IMR-90 (cell line): ENCODE data around the gene NUP107. TPM values are rescaled to one million over a fixed set of nuclear protein-coding genes. Genes with fewer than 3 reads are reported as not detected.

Experiments
- ATAC-seq: fragments of 200-7000 bp; cut with Tn5 transposase; 2 replicates; pipeline ENCODE4 v1.9.1; 2020; ENCODE audit warnings: low read depth, mild to moderate bottlenecking, moderate library complexity
- BruUV-seq: library from RNA; stranded (reverse); fragments of 400-500 nt; replicated peaks from 2 replicates; lab custom pipeline; 2021; lab: Mats Ljungman, UMichigan
- CTCF ChIA-PET: fragments of 300-600 bp; formaldehyde crosslinking; extraction: SDS; loops from one replicate; lab custom pipeline; 2021; ENCODE audit warnings: antibody characterized with exemption; lab: Yijun Ruan, JAX
- POLR2A ChIA-PET: fragments of 300-600 bp; sonication (Branson Sonifier 250); formaldehyde crosslinking; loops from one replicate; lab custom pipeline; 2022; ENCODE audit warnings: antibody characterized with exemption; ENCODE audit not compliant: unreplicated experiment; lab: Charles Lee
- DNase-seq: peaks from one replicate; pipeline ENCODE4 v3.0.0; 2013
- H2AFZ ChIP-seq: replicated peaks from 2 replicates; pipeline ENCODE3; 2013; ENCODE audit warnings: low read length, mild to moderate bottlenecking; ENCODE audit not compliant: poor library complexity
- H2AK5ac ChIP-seq: 2 replicates; pipeline ENCODE4 v1.6.1; 2013; ENCODE audit warnings: low read depth, low read length, inconsistent platforms
- H2AK9ac ChIP-seq: replicated peaks from 2 replicates; pipeline ENCODE3; 2013; ENCODE audit warnings: mild to moderate bottlenecking, low read depth, low read length, moderate library complexity; ENCODE audit not compliant: poor library complexity
- H2BK120ac ChIP-seq: 2 replicates; pipeline ENCODE4 v1.6.1; 2013; ENCODE audit warnings: low read depth, low read length, inconsistent platforms
- H2BK15ac ChIP-seq: 3 replicates; pipeline ENCODE4 v1.6.1; 2013; ENCODE audit warnings: low read depth, low read length, inconsistent platforms
- H2BK20ac ChIP-seq: 2 replicates; pipeline ENCODE4 v1.6.1; 2013; ENCODE audit warnings: low read depth, mild to moderate bottlenecking, inconsistent platforms, low read length, moderate library complexity
- H2BK5ac ChIP-seq: 2 replicates; pipeline ENCODE4 v1.6.1; 2013; ENCODE audit warnings: mild to moderate bottlenecking, low read depth, low read length, inconsistent platforms; ENCODE audit not compliant: poor library complexity, severe bottlenecking
- H3K14ac ChIP-seq: replicated peaks from 2 replicates; pipeline ENCODE4 v1.6.1; 2013; ENCODE audit warnings: low read depth, low read length, inconsistent platforms
- H3K18ac ChIP-seq: 2 replicates; pipeline ENCODE4 v1.6.1; 2013; ENCODE audit warnings: low read depth, low read length, control low read depth
- H3K23ac ChIP-seq: 2 replicates; pipeline ENCODE4 v1.6.1; 2013; ENCODE audit warnings: low read depth, low read length, inconsistent platforms
- H3K27ac ChIP-seq: 2 replicates; pipeline ENCODE4 v1.5.1; 2013; ENCODE audit warnings: mild to moderate bottlenecking, control low read depth, low read length; ENCODE audit not compliant: insufficient read depth
- H3K27me3 ChIP-seq: 2 replicates; pipeline ENCODE4 v1.6.1; 2013; ENCODE audit warnings: low read length; ENCODE audit not compliant: control insufficient read depth, insufficient read depth
- H3K36me3 ChIP-seq: 2 replicates; pipeline ENCODE4 v1.6.1; 2013; ENCODE audit warnings: low read length, mixed read lengths; ENCODE audit not compliant: control insufficient read depth, insufficient read depth
- H3K4ac ChIP-seq: 2 replicates; pipeline ENCODE4 v1.6.1; 2013; ENCODE audit warnings: low read depth, low read length, inconsistent platforms
- H3K4me1 ChIP-seq: 2 replicates; pipeline ENCODE4 v1.6.1; 2013; ENCODE audit warnings: low read length, mixed read lengths; ENCODE audit not compliant: control insufficient read depth, insufficient read depth
- H3K4me2 ChIP-seq: 2 replicates; pipeline ENCODE4 v1.6.1; 2013; ENCODE audit warnings: low read depth, mild to moderate bottlenecking, control low read depth, low read length, moderate library complexity
- H3K4me3 ChIP-seq: 2 replicates; pipeline ENCODE4 v1.5.1; 2013; ENCODE audit warnings: low read depth, mild to moderate bottlenecking, control low read depth, low read length, moderate library complexity; ENCODE audit not compliant: insufficient read depth
- H3K56ac ChIP-seq: 2 replicates; pipeline ENCODE4 v1.6.1; 2013; ENCODE audit warnings: low read length, inconsistent platforms; ENCODE audit not compliant: insufficient read depth; ENCODE audit errors: extremely low read depth
- H3K79me1 ChIP-seq, 2 experiments: 2 replicates each; pipeline ENCODE4 v1.6.1; 2013; ENCODE audit warnings: low read length in 2 of 2, inconsistent platforms in 1 of 2, low read depth in 1 of 2
- H3K9ac ChIP-seq: 2 replicates; pipeline ENCODE4 v1.6.1; 2013; ENCODE audit warnings: low read depth, low read length, control low read depth
- H3K9me1 ChIP-seq: 2 replicates; pipeline ENCODE4 v1.6.1; 2013; ENCODE audit warnings: low read length, inconsistent platforms; ENCODE audit not compliant: insufficient read depth
- H3K9me3 ChIP-seq: 2 replicates; pipeline ENCODE4 v1.6.1; 2013; ENCODE audit warnings: low read length; ENCODE audit not compliant: control insufficient read depth, insufficient read depth
- H4K20me1 ChIP-seq: 2 replicates; pipeline ENCODE4 v1.6.1; 2013; ENCODE audit warnings: low read length, inconsistent platforms; ENCODE audit not compliant: insufficient read depth
- H4K5ac ChIP-seq: 2 replicates; pipeline ENCODE4 v1.6.1; 2013; ENCODE audit warnings: mild to moderate bottlenecking, low read depth, low read length, control low read depth
- H4K8ac ChIP-seq, 2 experiments: 2 replicates each; pipeline ENCODE4 v1.6.1; 2013; ENCODE audit warnings: low read depth in 2 of 2, low read length in 2 of 2, control low read depth in 1 of 2, inconsistent platforms in 1 of 2
- H4K91ac ChIP-seq: 2 replicates; pipeline ENCODE4 v1.6.1; 2013; ENCODE audit warnings: low read depth, low read length, inconsistent platforms; ENCODE audit not compliant: insufficient read depth
- BHLHE40 ChIP-seq: fragments of 150-350 bp; IDR thresholded peaks from 2 replicates; pipeline ENCODE4 v1.6.1; 2016; ENCODE audit warnings: mild to moderate bottlenecking, low read depth, low read length
- CEBPB ChIP-seq: IDR thresholded peaks from 2 replicates; pipeline ENCODE4 v1.6.1; 2012; ENCODE audit warnings: low read depth, low read length, improper control_type of control experiment
- CHD1 ChIP-seq: IDR thresholded peaks from 2 replicates; pipeline ENCODE4 v1.6.1; 2012; ENCODE audit warnings: low read depth, low read length, improper control_type of control experiment
- CTCF ChIP-seq: conservative IDR thresholded peaks from 2 replicates; pipeline ENCODE4 v1.5.1; 2012; ENCODE audit warnings: mild to moderate bottlenecking, low read depth, low read length, improper control_type of control experiment
- ELK1 ChIP-seq: fragments of 150-350 bp; IDR thresholded peaks from 2 replicates; pipeline ENCODE4 v1.6.1; 2016; ENCODE audit warnings: low read depth, mild to moderate bottlenecking, low read length, moderate library complexity, borderline replicate concordance
- FOS ChIP-seq: fragments of 150-350 bp; IDR thresholded peaks from 2 replicates; pipeline ENCODE4 v1.6.1; 2016; ENCODE audit warnings: low read depth, low read length
- MAFK ChIP-seq: IDR thresholded peaks from 2 replicates; pipeline ENCODE4 v1.6.1; 2012; ENCODE audit warnings: low read depth, low read length, improper control_type of control experiment
- MAZ ChIP-seq: IDR thresholded peaks from 2 replicates; pipeline ENCODE4 v1.6.1; 2012; ENCODE audit warnings: low read depth, mild to moderate bottlenecking, low read length, improper control_type of control experiment, moderate library complexity, borderline replicate concordance
- MXI1 ChIP-seq: IDR thresholded peaks from 2 replicates; pipeline ENCODE4 v1.6.1; 2012; ENCODE audit warnings: low read depth, mild to moderate bottlenecking, low read length, moderate library complexity, borderline replicate concordance
- NFE2L2 ChIP-seq: fragments of 150-350 bp; IDR thresholded peaks from 2 replicates; pipeline ENCODE4 v1.6.1; 2016; ENCODE audit warnings: low read depth, mild to moderate bottlenecking, low read length
- POLR2A ChIP-seq: IDR thresholded peaks from 2 replicates; pipeline ENCODE4 v1.6.1; 2012; ENCODE audit warnings: mild to moderate bottlenecking, low read depth, low read length
- RAD21 ChIP-seq: IDR thresholded peaks from 2 replicates; pipeline ENCODE4 v1.6.1; 2012; ENCODE audit warnings: low read length, improper control_type of control experiment
- RCOR1 ChIP-seq: IDR thresholded peaks from 2 replicates; pipeline ENCODE4 v1.6.1; 2012; ENCODE audit warnings: mild to moderate bottlenecking, low read length, improper control_type of control experiment; ENCODE audit not compliant: insufficient replicate concordance
- RFX5 ChIP-seq: IDR thresholded peaks from 2 replicates; pipeline ENCODE4 v1.8.0; 2012; ENCODE audit warnings: low read depth, mild to moderate bottlenecking, low read length, moderate library complexity
- SMC3 ChIP-seq: fragments of 150-350 bp; IDR thresholded peaks from 2 replicates; pipeline ENCODE4 v1.6.1; 2016; ENCODE audit warnings: low read depth, mild to moderate bottlenecking, antibody characterized with exemption, low read length, moderate library complexity
- USF2 ChIP-seq: fragments of 150-350 bp; IDR thresholded peaks from 2 replicates; pipeline ENCODE4 v1.6.1; 2017; ENCODE audit warnings: mild to moderate bottlenecking, antibody characterized with exemption, low read length, low read depth
- WGBS, 2 experiments: methylation state at CpG; one replicate each; pipeline versions ENCODE4 v1.1.5 to v1.1.7; 2013; ENCODE audit warnings: missing lambda C conversion rate in 2 of 2; ENCODE audit not compliant: insufficient read length in 1 of 2; ENCODE audit errors: extremely low coverage in 2 of 2; 5-methylcytosine and 5-hydroxymethylcytosine counted together
- dilution Hi-C: fragments of 300-500 bp; cut with HindIII; formaldehyde crosslinking; loops from one replicate; pipeline ENCODE4 v1.14.3; 2018; ENCODE audit warnings: low sequenced_read_pairs; ENCODE audit not compliant: unreplicated experiment
- in situ Hi-C: fragments of 300-500 bp; cut with MboI; formaldehyde crosslinking; loops from 3 replicates; pipeline ENCODE4 v1.14.3; 2019; ENCODE audit warnings: low sequenced_read_pairs, inconsistent platforms, mixed read lengths
- intact Hi-C: fragments of 100-400 bp; cut with micrococcal nuclease; formaldehyde crosslinking; loops from 2 replicates; pipeline ENCODE4 v1.10.0; 2022
- polyA plus RNA-seq, 3 experiments: library from polyadenylated mRNA; depleted of rRNA; stranded (reverse); fragments of >200 nt; gene quantifications; 2 replicates each; pipeline ENCODE4 v1.2.3, GENCODE V29; 2012; ENCODE audit warnings: low replicate concordance in 1 of 3
- total RNA-seq: library from RNA; depleted of rRNA; stranded (reverse); fragments of >200 nt; gene quantifications from 2 replicates; pipeline ENCODE4 v1.2.3, GENCODE V29; 2012

Gene NUP107
- total and polyA plus RNA-seq, 2 of the 4 experiments (the other 2 are of a cell fraction), result 34.5 to 69.7 TPM

GRCh38 chr12:68673788-68674187, 13.0 kb upstream of the NUP107 start:
- ChIA-PET POLR2A (no interaction called here), CTCF (no interaction called here)
- H4K5ac ChIP-seq, result no peak overlapping the region
- H3K56ac ChIP-seq, result no peak overlapping the region
- no peak overlapping the region for H2AK5ac ChIP-seq
- H3K9ac ChIP-seq, result no peak overlapping the region
- no peak overlapping the region for H2BK15ac ChIP-seq
- H3K23ac ChIP-seq, result no peak overlapping the region
- intact Hi-C loops, result no loop called here
- dilution Hi-C loops, result no loop called here
- no peak overlapping the region for H3K18ac ChIP-seq
- no peak overlapping the region for H3K4me2 ChIP-seq
- no peak overlapping the region for H3K27ac ChIP-seq
- no peak overlapping the region for H3K14ac ChIP-seq
- H3K27me3 ChIP-seq, result no peaks in the 10 kb centered on the region
- H3K4me1 ChIP-seq, result 0 out of 2 replicates have a peak, but pooled peaks cover 2% of the 10 kb centered on the region
- no peak overlapping the region for H2BK120ac ChIP-seq
- H3K36me3 ChIP-seq, result no peaks in the 10 kb centered on the region
- no peak overlapping the region for H3K4me3 ChIP-seq
- no peak overlapping the region for H2AK9ac ChIP-seq
- H3K9me3 ChIP-seq, result no peaks in the 10 kb centered on the region
- no TSS peak for BruUV-seq
- H4K20me1 ChIP-seq, result no peaks in the 10 kb centered on the region
- DNase-seq (no peak), ATAC-seq (no peak)
- H3K9me1 ChIP-seq, result peaks cover 3% of the 10 kb centered on the region; the same call in 1 of the 2 replicates
- no peak overlapping the region for H2BK20ac ChIP-seq
- H4K91ac ChIP-seq, result no peak overlapping the region
- H3K4ac ChIP-seq, result no peak overlapping the region
- in situ Hi-C loops, result no loop called here
- no peak overlapping the region for H4K8ac ChIP-seq
- WGBS, 2 experiments, result 67% methylated on average over 1 of the region's 4 CpGs; no CpG with 5 or more reads in 1 of the 2 experiments
- H3K79me1 ChIP-seq, result no peaks in the 10 kb centered on the region
- H2BK5ac ChIP-seq, result no peak overlapping the region
- no peak overlapping the region for H2AFZ ChIP-seq
- TF ChIP-seq RFX5 (no peak), MAZ (no peak), POLR2A (no peak), FOS (no peak), RCOR1 (no peak), CEBPB (no peak), MXI1 (no peak), RAD21 (no peak), MAFK (no peak), CHD1 (no peak), BHLHE40 (no peak), ELK1 (no peak), CTCF (no peak), SMC3 (no peak), USF2 (no peak), NFE2L2 (no peak)
